Gastrocnemius medialis (tissue), 4 donors: Measurements from ENCODE around the gene TMEM79.

Source experiments
- POLR2A ChIP-seq, 2 donors: fragments of 450-650 bp; IDR thresholded peaks; one replicate each; pipeline ENCODE4 v1.6.1; 2017; ENCODE audit warnings: antibody characterized with exemption in 2 of 2, mild to moderate bottlenecking in 2 of 2, moderate library complexity in 2 of 2
- TF ChIP-seq, protein P1 (sequence below), 5 experiments: fragments of 450-650 bp in 3 of 5; fragments of 200-600 bp in 2 of 5; sonication (generic) in 2 of 5; IDR thresholded peaks in 4 of 5; conservative IDR thresholded peaks in 1 of 5; 1 replicate in 4 of 5; 2 replicates in 1 of 5; pipeline ENCODE4 v1.5.1; 2016 to 2019; ENCODE audit warnings: antibody characterized with exemption in 5 of 5, mild to moderate bottlenecking in 3 of 5, moderate library complexity in 3 of 5

GRCh38 chr1:156246241-156246780 lies 37.8 kb upstream of the TMEM79 start:
- TF ChIP-seq, protein P1, sequence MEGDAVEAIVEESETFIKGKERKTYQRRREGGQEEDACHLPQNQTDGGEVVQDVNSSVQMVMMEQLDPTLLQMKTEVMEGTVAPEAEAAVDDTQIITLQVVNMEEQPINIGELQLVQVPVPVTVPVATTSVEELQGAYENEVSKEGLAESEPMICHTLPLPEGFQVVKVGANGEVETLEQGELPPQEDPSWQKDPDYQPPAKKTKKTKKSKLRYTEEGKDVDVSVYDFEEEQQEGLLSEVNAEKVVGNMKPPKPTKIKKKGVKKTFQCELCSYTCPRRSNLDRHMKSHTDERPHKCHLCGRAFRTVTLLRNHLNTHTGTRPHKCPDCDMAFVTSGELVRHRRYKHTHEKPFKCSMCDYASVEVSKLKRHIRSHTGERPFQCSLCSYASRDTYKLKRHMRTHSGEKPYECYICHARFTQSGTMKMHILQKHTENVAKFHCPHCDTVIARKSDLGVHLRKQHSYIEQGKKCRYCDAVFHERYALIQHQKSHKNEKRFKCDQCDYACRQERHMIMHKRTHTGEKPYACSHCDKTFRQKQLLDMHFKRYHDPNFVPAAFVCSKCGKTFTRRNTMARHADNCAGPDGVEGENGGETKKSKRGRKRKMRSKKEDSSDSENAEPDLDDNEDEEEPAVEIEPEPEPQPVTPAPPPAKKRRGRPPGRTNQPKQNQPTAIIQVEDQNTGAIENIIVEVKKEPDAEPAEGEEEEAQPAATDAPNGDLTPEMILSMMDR (IDR thresholded peaks at IDR 0.05 in 4 of 5, conservative IDR thresholded peaks at IDR 0.05 in 1 of 5) = no peak
- no peak for TF ChIP-seq POLR2A (IDR thresholded peaks at IDR 0.05)
